Ascending aorta (tissue), 2 donors: ENCODE measurements around the gene PRCP. TPM values are rescaled to one million over a fixed set of nuclear protein-coding genes. Genes with fewer than 3 reads are reported as not detected.

Source experiments
- DNase-seq, 2 donors: peaks; one replicate each; pipeline ENCODE4 v3.0.0-alpha.2; 2019; ENCODE audit warnings: low spot score in 2 of 2
- H3K27ac ChIP-seq, 2 donors: fragments of 200-600 bp; sonication (generic); one replicate each; pipeline ENCODE4 v1.5.1; 2016 to 2017; ENCODE audit warnings: mild to moderate bottlenecking in 1 of 2
- H3K27me3 ChIP-seq: fragments of 200-600 bp; sonication (generic); one replicate; pipeline ENCODE4 v1.5.1; 2017
- H3K36me3 ChIP-seq, 2 donors: fragments of 200-600 bp; sonication (generic); one replicate each; pipeline ENCODE4 v1.5.1; 2016
- H3K4me1 ChIP-seq, 2 donors: fragments of 200-600 bp; sonication (generic); one replicate each; pipeline ENCODE4 v1.5.1; 2016 to 2017; ENCODE audit warnings: mild to moderate bottlenecking in 1 of 2
- H3K4me3 ChIP-seq, 2 donors: fragments of 200-600 bp; sonication (generic); one replicate each; pipeline ENCODE4 v1.5.1; 2016 to 2017; ENCODE audit warnings: mild to moderate bottlenecking in 1 of 2
- H3K9me3 ChIP-seq, 2 donors: fragments of 200-600 bp; sonication (generic); one replicate each; pipeline ENCODE4 v1.5.1; 2016
- intact Hi-C: fragments of 100-400 bp; cut with DNase I; formaldehyde crosslinking; loops from one replicate; pipeline ENCODE4 v1.15.1; 2023
- total RNA-seq: library from RNA; depleted of rRNA; stranded (reverse); fragments of >200 nt; gene quantifications from one replicate; pipeline ENCODE4 v1.1.0, GENCODE V29; 2016
- TF ChIP-seq, protein P1 (sequence below), 3 experiments: fragments of 200-600 bp in 2 of 3; fragments of 450-650 bp in 1 of 3; sonication (generic) in 2 of 3; IDR thresholded peaks; one replicate each; pipeline ENCODE4 v1.5.1; 2016 to 2019; ENCODE audit warnings: antibody characterized with exemption in 3 of 3, mild to moderate bottlenecking in 1 of 3, moderate library complexity in 1 of 3

Gene PRCP
- total RNA-seq, 1 donor from 2014 or later = 151 TPM

DNA sequence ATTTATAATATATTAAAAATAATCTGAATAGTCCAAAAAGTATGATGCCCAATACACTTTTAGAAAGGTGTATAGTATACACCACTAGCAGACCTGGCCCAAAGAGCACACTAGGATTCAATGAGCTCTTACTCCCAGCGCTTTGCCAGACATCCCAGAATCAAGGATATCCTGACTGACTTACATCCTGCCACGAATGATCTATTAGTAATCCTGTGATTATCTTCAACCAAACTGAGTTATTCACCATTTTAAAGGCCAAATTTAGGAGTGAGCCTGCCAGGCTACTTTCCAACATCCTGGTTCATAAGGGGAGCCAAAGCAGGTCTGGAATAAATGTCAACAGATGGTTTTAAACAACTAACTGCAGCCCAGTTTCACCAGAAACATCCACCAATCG is 105.7 kb downstream of the PRCP start:
- Histone ChIP-seq H3K36me3 (no peaks in the 10 kb centered on the region), H3K9me3 (no peaks in the 10 kb centered on the region), H3K27ac (no peak overlapping the region), H3K27me3 (no peaks in the 10 kb centered on the region), H3K4me1 (no peaks in the 10 kb centered on the region), H3K4me3 (no peak overlapping the region)
- TF ChIP-seq, protein P1, sequence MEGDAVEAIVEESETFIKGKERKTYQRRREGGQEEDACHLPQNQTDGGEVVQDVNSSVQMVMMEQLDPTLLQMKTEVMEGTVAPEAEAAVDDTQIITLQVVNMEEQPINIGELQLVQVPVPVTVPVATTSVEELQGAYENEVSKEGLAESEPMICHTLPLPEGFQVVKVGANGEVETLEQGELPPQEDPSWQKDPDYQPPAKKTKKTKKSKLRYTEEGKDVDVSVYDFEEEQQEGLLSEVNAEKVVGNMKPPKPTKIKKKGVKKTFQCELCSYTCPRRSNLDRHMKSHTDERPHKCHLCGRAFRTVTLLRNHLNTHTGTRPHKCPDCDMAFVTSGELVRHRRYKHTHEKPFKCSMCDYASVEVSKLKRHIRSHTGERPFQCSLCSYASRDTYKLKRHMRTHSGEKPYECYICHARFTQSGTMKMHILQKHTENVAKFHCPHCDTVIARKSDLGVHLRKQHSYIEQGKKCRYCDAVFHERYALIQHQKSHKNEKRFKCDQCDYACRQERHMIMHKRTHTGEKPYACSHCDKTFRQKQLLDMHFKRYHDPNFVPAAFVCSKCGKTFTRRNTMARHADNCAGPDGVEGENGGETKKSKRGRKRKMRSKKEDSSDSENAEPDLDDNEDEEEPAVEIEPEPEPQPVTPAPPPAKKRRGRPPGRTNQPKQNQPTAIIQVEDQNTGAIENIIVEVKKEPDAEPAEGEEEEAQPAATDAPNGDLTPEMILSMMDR (IDR thresholded peaks at IDR 0.05) = no peak
- intact Hi-C loops = no loop called here
- DNase-seq = no peak

DNA sequence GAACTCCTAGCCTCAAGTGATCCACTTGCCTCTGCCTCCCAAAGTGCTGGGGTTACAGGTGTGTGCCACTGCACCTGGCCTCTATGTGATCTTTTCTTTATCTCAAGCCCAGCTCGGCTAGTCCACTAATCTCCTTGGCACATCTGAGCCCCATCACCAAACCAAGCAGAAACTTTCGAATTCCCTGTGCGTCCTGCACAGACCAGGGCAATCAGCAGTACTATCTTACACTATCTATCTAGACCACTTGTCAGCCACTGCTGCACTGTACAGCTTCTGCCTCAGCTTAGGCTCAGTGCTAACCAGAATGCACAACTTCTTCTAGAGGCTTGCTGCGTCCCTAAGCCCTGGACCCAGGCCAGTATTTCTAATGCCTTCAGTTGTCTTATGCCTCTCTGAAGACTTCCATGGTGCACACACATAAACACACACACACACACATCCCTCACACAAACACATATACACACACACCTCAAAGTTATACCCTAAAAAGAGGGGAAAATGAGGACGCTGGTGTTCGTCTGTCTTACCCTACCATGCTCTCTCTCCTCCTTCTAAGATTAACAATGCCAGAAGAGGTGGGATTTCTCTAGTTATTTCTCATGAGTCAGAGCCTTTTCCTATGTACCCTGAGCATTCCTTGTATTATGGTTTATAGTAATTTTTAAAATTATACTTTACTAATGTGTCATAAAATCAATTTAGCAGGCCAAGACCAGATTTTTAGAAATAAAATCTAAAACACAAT is 107.2 kb downstream of the PRCP start:
- H3K4me1 ChIP-seq = no peaks in the 10 kb centered on the region
- no peak for DNase-seq
- TF ChIP-seq, protein P1 (IDR thresholded peaks at IDR 0.05) = no peak
- intact Hi-C loops = no loop called here
- H3K9me3 ChIP-seq = no peaks in the 10 kb centered on the region
- H3K27ac ChIP-seq = no peak overlapping the region
- no peaks in the 10 kb centered on the region for H3K36me3 ChIP-seq
- no peaks in the 10 kb centered on the region for H3K27me3 ChIP-seq
- H3K4me3 ChIP-seq = no peak overlapping the region

DNA sequence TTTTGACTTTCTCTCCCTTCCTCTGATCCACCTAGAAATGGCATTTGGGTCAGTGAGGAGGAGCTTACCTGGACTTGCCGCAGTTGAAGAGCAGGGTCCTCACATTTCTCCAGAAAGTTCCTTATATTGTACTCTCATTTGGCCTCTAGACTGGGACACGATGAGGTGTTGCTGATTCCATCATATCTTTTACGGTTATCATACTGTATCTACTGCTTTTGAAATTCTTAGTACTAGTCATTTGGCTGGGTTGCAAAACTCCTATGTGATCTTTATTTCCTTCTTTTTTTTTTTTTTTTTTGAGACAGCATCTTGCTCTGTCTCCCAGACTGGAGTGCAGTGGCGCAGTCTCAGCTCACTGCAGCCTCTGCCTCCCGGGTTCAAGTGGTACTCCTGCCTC is 107.9 kb downstream of the PRCP start:
- no peaks in the 10 kb centered on the region for H3K4me1 ChIP-seq
- DNase-seq = no peak
- H3K9me3 ChIP-seq = no peaks in the 10 kb centered on the region
- TF ChIP-seq, protein P1 (IDR thresholded peaks at IDR 0.05) = no peak
- no peak overlapping the region for H3K27ac ChIP-seq
- no peaks in the 10 kb centered on the region for H3K27me3 ChIP-seq
- H3K4me3 ChIP-seq = no peak overlapping the region
- no peaks in the 10 kb centered on the region for H3K36me3 ChIP-seq
- intact Hi-C loops = no loop called here

DNA sequence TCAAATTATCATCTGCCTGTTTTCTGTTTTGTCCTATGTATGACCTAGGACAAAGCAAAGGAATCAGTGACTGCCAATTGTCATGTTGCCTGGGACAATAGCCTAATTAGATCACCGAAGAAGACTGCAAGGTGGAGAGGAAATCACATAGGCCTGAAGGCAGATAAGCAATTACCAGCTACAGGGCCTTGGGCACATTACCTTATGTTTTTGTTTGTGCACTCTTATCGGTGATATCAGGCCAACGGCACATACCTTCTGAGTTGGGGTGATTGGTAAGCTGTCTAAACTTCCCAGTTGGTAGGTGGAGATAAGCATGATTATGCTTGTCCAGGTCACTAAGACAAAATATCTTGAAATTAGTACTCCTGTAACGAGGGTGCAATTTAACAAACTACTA is 108.5 kb downstream of the PRCP start:
- TF ChIP-seq, protein P1 (IDR thresholded peaks at IDR 0.05) = no peak
- intact Hi-C loops = no loop called here

DNA sequence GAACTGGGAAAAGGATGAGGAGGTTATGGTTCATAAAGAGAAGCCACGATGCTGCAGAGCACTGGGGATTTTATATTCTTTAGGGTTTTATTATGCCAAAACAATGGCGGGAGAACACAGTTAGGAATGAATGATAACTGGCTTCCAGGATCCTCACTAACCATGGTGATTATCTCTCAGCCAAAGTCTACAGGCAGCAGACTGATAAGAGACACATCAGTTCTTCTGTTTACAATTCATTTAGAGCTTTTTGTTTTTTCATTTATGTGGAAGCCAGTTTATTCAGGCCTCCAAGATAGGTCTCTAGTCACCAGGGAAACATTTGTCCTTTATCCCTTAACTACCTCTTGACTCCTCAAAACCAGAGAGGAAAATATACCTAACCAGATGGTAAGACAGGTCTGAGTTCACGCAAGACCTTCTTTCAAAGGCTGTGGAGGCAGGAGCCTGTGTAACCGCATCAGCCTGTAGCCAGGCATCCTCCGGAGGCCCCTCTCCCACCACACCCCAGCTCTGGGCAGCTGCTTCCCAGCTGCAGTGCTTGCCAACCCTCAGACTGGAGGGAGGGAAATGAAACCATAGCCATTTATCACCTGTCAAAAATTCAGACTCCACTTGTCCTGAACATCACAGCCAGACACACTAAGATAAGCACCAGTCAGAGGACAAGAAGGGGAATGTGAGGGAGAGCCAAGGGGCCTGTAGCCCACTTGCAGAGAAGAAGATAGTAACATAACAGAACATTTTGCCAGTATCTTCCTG is 109.3 kb downstream of the PRCP start:
- Histone ChIP-seq H3K4me3 (no peak overlapping the region), H3K4me1 (no peaks in the 10 kb centered on the region), H3K36me3 (no peaks in the 10 kb centered on the region), H3K9me3 (no peaks in the 10 kb centered on the region), H3K27me3 (no peaks in the 10 kb centered on the region), H3K27ac (no peak overlapping the region)
- intact Hi-C loops = no loop called here
- TF ChIP-seq, protein P1 (IDR thresholded peaks at IDR 0.05) = no peak
- no peak for DNase-seq

More for the DNA sequence above, 108.5 kb downstream of the PRCP start:
- DNase-seq = no peak
- no peaks in the 10 kb centered on the region for H3K36me3 ChIP-seq
- no peaks in the 10 kb centered on the region for H3K27me3 ChIP-seq
- H3K27ac ChIP-seq = no peak overlapping the region
- H3K4me1 ChIP-seq = no peaks in the 10 kb centered on the region
- H3K9me3 ChIP-seq = no peaks in the 10 kb centered on the region
- H3K4me3 ChIP-seq = no peak overlapping the region
